Mononuclear cell (primary cell): Measurements from ENCODE around the gene LPP. TPM values are rescaled to one million over a fixed set of nuclear protein-coding genes. Genes with fewer than 3 reads are reported as not detected.

Experiments
- H3K27me3 ChIP-seq: 2 replicates; pipeline ENCODE4 v1.6.0; 2011; ENCODE audit warnings: low read length, control low read depth; ENCODE audit not compliant: insufficient read depth
- H3K4me1 ChIP-seq: 2 replicates; pipeline ENCODE4 v1.5.1; 2011; ENCODE audit warnings: mild to moderate bottlenecking, low read length, control low read depth; ENCODE audit not compliant: insufficient read depth
- H3K4me3 ChIP-seq: 2 replicates; pipeline ENCODE4 v1.5.1; 2011; ENCODE audit warnings: mild to moderate bottlenecking, low read length, moderate library complexity
- H3K9me3 ChIP-seq: 2 replicates; pipeline ENCODE4 v1.5.1; 2011; ENCODE audit warnings: low read depth, mild to moderate bottlenecking, control low read depth, low read length
- total RNA-seq: library from RNA; depleted of rRNA; stranded (reverse); fragments of >200 nt; gene quantifications from one replicate; pipeline ENCODE4 v1.2.3, GENCODE V29; 2012

LPP gene
- total RNA-seq, 1 donor: 32.5 TPM

DNA sequence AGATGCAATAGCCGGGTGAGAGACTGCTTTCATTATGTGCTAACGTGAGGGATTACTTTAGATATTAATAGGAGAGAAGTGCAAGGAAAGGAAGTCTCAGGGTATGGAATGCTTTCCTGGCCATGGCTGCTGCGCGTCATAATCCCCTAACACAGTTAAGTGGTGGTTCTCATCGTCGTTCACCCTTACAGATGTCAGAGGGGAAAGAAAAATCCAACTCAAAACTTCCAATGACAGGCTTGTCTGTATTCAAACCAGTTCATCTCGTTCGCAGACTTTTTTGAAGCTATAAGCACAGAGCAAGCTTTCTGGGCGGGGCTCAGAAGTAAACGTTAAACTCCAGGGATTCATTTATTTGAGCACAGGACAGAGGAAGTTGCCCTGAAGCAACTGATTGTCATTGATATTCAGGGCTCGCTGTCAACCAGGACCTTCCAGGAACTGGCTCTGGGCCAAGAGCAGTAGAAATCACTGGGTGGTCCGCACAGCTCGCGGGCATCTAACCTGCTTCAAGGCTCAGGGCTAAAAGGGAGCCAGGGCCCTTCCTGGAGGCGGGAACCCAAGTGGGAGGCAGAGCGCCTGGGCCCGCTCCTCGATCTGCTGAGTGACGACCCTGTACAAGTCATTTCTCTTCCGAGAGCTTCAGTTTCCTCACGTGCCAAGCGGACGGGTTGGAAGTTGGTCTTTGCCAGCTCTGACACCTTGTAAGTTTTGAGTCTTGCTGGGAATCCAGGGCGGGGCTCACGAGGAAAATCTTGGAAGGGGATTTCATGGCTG, 1.1 kb upstream of the LPP start:
- no peaks in the 10 kb centered on the region for H3K9me3 ChIP-seq
- H3K4me3 ChIP-seq: peak overlapping the region; percentile 52
- H3K27me3 ChIP-seq: no peaks in the 10 kb centered on the region
- peaks cover 38% of the 10 kb centered on the region for H3K4me1 ChIP-seq

DNA sequence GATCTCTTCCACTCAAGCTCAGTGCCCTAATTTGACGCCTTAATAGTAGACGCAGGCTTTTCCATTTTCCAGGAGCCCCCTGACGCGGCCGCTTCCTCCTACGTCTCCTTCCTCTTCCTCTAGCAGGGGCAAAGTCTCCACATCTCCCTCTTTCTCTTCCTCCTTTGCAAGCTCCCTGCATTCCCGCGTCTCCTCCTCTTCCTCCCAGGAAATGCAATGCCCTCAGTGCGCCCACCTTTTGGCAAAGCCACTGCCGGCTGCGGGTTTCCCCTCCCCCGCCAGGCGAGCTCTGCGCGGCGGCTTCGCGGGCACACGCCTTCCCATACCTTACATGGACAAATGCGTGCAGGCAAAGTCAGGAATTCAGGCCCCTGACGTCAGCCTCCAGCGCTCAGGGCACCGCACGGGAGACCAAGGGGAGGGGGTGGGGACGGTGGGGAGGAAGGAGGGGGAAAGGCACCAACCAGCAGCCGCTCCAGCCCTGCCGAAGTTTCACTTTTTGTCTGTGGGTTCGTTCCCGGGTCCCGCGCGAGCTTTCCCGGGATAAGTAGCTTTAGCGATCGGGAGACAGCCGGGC, 432 bp upstream of the LPP start:
- H3K4me1 ChIP-seq: peaks cover 41% of the 10 kb centered on the region
- no peaks in the 10 kb centered on the region for H3K27me3 ChIP-seq
- no peaks in the 10 kb centered on the region for H3K9me3 ChIP-seq
- H3K4me3 ChIP-seq: peak overlapping the region; percentile 52

DNA sequence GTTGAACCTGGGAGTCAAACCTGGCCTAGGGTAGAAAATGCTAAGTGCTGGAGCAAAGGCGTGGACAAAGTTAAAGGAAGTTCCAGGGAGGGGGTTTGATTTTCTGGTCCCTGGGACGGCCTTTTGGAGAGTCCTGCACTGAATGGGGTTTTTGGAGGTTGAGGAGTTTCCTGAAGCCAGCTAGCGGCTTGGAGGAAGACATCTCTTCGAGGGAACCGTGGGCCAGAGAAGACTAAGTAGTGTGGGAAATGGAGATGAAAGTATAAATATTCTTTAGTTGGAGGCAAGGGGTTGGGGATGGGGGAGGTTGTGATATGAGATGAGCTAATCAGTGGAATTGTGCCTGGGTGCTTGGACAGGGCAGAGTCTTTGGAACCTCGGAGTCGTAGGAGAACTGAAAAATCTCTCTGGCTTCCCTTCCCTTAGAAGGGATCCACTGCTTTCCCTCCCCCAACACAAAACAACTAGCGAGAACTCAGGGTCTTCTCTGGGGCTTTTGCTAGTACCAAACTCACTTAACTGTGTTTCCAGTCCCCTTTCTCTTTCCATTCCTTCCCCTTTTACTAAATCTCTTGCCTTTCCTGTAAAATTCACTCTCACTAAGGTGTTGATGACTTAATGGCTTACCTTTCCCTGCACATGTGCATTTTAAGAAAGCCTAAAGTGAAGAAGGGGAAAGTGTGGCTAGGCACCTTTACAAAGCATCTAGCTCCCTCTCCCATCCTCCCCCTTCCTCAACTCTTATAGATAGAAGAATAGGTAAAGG, 1.0 kb downstream of the LPP start:
- Histone ChIP-seq H3K4me3 (peak overlapping the region; percentile 52), H3K27me3 (no peaks in the 10 kb centered on the region), H3K9me3 (no peaks in the 10 kb centered on the region), H3K4me1 (peaks cover 46% of the 10 kb centered on the region)

DNA sequence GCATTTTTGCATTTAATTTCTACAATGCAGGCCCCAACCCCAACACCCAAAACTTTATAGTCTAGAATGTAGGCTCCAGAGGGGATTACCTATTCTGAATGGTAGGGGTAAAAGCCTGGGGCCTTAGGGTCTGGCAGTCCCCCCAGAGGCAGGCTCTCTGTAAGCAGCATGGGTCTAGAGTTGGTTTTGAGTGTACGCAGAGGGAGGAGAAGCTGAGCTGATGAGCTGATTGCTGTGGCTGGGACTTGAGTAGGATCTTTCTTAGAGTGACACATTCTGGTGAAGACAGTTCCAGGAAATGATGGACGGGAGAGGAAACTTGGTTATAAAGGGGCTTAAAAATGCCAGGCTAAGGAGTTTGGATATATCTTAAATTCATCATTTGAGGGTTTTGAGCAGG, 2.1 kb downstream of the LPP start:
- peaks cover 46% of the 10 kb centered on the region for H3K4me1 ChIP-seq
- no peak overlapping the region for H3K4me3 ChIP-seq
- no peaks in the 10 kb centered on the region for H3K9me3 ChIP-seq
- no peaks in the 10 kb centered on the region for H3K27me3 ChIP-seq

DNA sequence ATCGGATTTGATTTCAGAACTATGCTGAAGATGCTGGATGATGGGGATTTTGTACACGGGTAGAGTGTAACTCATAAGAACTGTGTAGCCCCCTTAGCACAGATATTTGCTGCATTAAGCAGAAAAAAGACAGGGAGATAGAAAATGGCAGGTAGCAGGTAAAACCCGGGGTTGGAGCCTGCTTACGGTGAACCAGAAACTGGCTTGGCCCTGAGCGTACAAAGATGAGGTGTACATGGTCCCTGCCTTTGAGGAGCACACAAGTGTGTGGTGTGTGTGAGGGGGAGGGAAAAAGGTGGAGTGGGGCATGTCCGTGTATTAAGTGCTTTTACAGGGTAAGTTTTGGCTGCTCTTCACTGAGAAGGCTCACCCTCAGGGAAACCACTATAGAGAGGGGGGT, 3.5 kb downstream of the LPP start:
- H3K4me1 ChIP-seq: peaks cover 46% of the 10 kb centered on the region
- H3K4me3 ChIP-seq: no peak overlapping the region
- no peaks in the 10 kb centered on the region for H3K9me3 ChIP-seq
- H3K27me3 ChIP-seq: no peaks in the 10 kb centered on the region

DNA sequence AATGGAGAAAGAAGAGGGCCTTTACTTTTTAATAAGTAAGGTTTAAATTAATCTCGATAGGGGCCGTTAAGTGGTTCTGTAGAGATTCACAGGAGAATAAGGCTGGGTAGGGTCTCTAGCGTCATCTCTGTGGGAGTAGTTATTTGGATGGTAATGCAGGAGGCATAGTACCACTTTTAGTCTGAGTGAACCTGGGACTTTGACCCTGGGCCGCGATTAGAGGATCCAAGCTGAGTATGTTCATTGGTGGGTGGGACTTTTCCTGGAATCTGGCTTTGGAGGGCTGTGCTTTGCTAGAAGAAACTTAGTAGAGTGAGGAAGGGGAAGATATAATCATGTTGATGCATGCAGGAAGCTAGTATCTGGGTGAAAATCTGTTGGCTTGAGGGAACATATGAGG, 4.0 kb downstream of the LPP start:
- H3K4me1 ChIP-seq: peaks cover 42% of the 10 kb centered on the region
- H3K27me3 ChIP-seq: no peaks in the 10 kb centered on the region
- no peak overlapping the region for H3K4me3 ChIP-seq
- no peaks in the 10 kb centered on the region for H3K9me3 ChIP-seq

DNA sequence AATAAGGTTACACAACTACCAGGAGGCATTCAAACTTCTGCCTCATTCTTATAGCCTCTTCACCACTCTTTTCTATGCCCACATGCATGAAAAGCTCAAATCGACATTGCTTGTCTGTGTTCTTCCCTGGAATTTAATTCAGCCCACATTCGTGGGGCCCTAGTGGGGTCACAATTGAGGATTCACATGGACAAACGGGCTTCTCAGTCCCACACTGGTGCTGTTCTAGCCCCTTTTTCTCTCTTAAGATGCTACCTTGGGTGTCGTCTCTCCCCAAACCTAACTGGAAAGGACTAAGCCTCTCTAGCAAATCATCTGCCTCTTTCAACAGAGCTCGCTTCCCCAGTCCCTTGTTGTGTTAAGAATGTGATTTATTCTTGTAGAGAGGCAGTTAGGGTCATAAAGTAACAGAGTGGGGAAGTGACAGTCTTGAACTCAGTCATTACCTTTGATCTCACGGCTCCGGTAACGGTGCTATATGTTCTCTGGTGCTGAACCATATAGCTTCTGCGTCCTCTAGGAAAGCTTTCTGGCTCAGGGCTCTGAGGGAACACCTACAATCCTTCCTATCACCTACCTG, 4.9 kb downstream of the LPP start:
- Histone ChIP-seq H3K9me3 (no peaks in the 10 kb centered on the region), H3K4me1 (peaks cover 45% of the 10 kb centered on the region), H3K4me3 (no peak overlapping the region), H3K27me3 (no peaks in the 10 kb centered on the region)

DNA sequence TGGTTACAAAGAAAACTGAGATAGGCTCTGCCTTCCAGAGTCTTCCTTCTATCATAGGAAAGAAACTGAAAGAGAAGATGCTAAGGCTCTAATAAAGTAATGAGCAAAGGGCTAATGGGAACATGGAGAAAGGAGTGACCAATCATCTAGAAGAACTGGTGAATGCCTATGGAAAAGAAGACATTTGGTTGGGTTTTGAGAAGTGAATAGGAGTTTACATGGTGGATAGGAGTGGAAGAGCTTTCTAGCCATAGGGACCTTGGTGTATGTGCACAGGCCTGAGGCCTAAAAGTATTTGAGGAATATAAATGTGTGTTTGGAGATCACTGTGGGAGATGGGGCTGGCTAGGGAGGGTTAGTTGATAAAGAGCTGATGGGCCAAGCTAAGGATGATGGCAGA, 6.8 kb downstream of the LPP start:
- Histone ChIP-seq H3K27me3 (no peaks in the 10 kb centered on the region), H3K4me3 (no peak overlapping the region), H3K9me3 (no peaks in the 10 kb centered on the region), H3K4me1 (peaks cover 51% of the 10 kb centered on the region)

DNA sequence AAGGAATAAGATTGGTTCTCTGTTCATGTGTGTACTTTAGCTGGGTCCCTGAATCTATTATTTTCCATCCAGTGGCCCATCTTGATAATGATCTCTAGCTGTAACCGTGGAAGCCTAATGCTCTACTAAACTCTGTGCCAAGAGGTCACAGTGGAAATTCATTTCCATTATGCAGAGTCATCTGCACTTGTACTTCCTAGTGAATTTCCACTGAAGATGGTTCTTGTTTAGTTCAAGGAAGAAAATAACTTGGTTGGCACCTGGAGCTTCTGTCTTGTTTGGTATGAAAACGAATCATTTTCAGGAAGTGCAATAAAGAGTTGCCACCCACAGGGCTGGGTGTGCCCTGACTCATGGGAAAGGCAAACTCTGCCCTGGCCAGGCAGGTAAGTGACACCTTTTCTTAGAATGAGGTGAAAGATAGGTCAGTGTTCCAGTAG, 10.3 kb downstream of the LPP start:
- Histone ChIP-seq H3K27me3 (no peaks in the 10 kb centered on the region), H3K9me3 (no peaks in the 10 kb centered on the region), H3K4me1 (peaks cover 29% of the 10 kb centered on the region), H3K4me3 (no peak overlapping the region)

DNA sequence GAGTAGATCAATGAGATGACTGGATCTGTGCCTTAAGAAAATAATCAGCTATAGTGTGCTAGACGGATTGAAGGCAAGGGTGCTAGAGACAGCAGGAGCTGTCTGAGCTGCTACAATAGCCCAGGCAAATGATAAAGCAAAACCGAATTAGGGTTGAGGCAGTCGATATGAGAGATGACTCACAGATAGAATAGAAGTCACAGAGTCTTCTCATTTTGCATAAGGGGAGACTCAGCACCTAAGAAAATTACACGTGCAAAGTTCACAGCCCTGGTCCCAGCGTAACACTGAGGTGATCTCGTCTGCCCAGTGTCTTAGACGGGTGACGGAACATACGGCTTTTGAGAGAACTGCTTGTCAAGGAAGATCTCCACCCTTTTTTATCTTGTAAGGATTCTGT, 11.6 kb downstream of the LPP start:
- no peak overlapping the region for H3K4me3 ChIP-seq
- no peaks in the 10 kb centered on the region for H3K9me3 ChIP-seq
- no peaks in the 10 kb centered on the region for H3K27me3 ChIP-seq
- peaks cover 32% of the 10 kb centered on the region for H3K4me1 ChIP-seq

DNA sequence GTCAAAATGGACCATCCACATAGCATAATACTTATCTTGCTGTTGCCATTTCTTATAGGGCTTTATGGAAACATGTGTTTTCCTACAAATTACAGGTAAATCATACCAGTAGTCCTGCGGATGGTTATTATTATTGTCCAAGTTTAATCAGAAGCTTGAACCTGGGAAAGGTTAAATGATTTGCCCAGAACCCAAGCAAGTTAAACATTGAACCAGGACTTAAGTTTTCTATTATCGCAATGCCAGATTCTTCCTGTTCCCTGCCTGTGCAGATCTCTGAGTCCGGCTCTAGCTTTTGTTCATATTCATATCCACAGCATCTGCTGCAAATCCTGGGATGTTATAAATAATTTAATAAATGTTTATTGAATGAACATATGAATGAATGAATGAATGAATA, 12.5 kb downstream of the LPP start:
- peaks cover 32% of the 10 kb centered on the region for H3K4me1 ChIP-seq

DNA sequence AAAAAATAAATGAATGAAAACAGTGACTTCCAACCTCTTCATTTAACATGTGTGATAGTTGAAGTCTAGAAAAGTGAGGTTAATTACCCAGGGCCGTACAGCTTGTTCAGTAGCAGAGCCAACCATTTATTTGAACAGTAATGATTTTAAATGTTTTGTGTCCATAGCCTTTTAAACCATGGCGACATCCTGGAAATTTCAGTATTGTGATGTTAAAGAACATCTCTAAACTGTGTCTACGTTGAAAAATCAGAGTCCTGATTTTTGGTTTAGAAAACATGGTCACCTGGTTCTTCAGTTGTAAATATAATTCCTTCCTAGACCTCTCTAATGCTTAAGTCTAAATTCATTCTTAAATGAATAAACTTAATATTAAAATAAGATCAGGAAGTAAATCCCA, 14.2 kb downstream of the LPP start:
- no peaks in the 10 kb centered on the region for H3K27me3 ChIP-seq
- peaks cover 29% of the 10 kb centered on the region for H3K4me1 ChIP-seq
- H3K9me3 ChIP-seq: no peaks in the 10 kb centered on the region
- H3K4me3 ChIP-seq: no peak overlapping the region

More for the DNA sequence above, 12.5 kb downstream of the LPP start:
- Histone ChIP-seq H3K4me3 (no peak overlapping the region), H3K9me3 (no peaks in the 10 kb centered on the region), H3K27me3 (no peaks in the 10 kb centered on the region)

DNA sequence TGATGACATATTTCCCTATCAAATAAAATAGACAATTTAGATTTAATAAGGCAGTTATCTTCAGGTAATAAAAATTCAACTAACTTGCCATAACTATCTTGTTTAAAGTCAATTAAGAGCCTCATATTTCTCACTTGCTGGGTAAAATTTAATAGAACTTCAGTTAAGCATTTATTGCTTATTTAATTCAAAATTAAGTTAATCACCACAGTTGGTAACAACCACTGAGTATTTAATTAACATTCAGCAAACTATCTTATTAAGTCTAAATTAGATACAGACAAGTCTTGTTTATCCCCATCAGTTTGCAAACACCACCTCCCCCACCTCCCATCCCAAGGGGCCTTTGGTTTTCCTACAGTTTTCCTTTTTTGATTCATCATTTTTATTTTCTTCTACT, 14.7 kb downstream of the LPP start:
- Histone ChIP-seq H3K4me1 (peaks cover 24% of the 10 kb centered on the region), H3K27me3 (no peaks in the 10 kb centered on the region), H3K9me3 (no peaks in the 10 kb centered on the region), H3K4me3 (no peak overlapping the region)

DNA sequence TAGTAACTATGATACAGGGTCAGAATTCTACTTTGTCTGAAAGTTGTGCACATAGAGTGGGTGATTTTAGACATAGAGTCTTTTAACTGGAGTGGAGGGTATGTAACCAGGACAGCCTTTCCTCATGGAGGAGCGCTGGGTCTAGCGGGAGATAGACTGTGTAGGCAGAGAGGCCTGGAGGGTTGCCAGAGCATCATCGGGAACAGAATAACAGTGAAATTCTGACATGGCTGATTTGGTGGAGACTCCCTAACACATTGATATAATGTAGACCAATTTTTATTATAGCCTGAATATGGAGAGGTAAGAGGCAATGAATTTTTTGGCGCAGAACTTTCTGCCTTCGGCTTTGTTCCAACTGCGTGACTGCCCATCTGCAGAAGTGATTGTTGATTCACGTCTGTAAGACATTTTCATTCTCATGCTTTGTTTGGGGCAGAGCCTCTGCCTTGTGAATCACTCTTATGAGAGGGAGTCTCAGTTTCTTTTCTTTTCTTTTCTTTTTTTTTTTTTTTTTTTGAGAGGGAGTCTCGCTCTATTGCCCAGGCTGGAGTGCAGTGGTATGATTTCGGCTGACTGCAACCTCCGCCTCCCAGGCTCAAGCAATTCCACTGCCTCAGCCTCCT, 16.0 kb downstream of the LPP start:
- peaks cover 18% of the 10 kb centered on the region for H3K4me1 ChIP-seq
- H3K4me3 ChIP-seq: no peak overlapping the region
- no peaks in the 10 kb centered on the region for H3K27me3 ChIP-seq
- H3K9me3 ChIP-seq: no peaks in the 10 kb centered on the region
